Measurements from ENCODE around the gene RCN1. TPM values are rescaled to one million over a fixed set of nuclear protein-coding genes. Genes with fewer than 3 reads are reported as not detected.
A peak's percentile ranks its signal among the peaks of the same experiment; 100 is the strongest.

Gene RCN1
- total RNA-seq (10 to 100 TPM; 35.9 to 52.0 TPM), polyA plus RNA-seq (10 to 100 TPM; 40.8 to 58.1 TPM)

DNA sequence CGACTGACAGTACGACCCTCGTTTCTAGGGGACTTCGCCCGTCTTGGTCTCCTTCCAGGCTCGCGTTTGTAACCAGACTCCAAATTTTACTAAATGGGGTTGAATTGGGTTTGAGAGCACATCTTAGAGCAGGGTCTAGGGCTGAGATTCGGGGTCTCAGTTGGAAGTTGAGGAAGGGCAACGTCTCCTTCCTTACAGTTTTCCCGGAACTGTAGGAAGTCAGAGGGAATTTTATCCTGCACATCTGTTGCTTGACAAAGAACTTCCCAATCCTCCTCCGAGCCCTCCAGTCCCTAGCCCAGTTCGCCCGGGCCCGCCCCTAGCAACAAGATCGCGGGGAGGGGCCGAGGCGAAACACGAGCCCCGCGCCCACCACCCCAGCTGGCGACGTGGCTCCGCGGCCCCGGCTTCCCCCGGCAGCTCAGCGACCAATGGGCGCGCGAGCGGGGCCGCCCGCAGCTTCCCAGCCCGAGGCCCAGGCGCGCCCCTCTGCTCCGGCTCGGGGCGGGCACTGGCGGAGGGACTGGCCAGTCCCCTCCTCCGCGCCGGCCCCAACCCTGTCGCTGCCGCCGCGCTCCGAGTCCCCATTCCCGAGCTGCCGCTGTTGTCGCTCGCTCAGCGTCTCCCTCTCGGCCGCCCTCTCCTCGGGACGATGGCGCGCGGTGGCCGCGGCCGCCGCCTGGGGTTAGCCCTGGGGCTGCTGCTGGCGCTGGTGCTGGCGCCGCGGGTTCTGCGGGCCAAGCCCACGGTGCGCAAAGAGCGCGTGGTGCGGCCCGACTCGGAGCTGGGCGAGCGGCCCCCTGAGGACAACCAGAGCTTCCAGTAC is at the start of gene RCN1:
Gene RCN1, plus strand, starts transcription at position 530 of the 826 bp plus-strand sequence. Its CDS starts 123 bp downstream, at position 653.
- Histone ChIP-seq H3K4me1 (ENCODE audit: control insufficient read depth in 4 of 4, insufficient read depth in 4 of 4, low read length in 3 of 4) (peaks cover 2 to 19% (median 16%) of the 10 kb centered on the region in 4 donors), H3K36me3 (ENCODE audit: control insufficient read depth in 4 of 4, insufficient read depth in 3 of 4, low read depth in 1 of 4, low read length in 3 of 4) (no peaks in the 10 kb centered on the region), H3K27me3 (ENCODE audit: control insufficient read depth in 4 of 4, insufficient read depth in 4 of 4, low read length in 3 of 4) (no peaks in the 10 kb centered on the region), H3K9me3 (ENCODE audit: control insufficient read depth in 4 of 4, low read length in 3 of 4) (no peaks in the 10 kb centered on the region), H3K9ac (ENCODE audit: low read depth in 1 of 2, low read length in 2 of 2) (peak within 1 kb of the TSS; percentile 24 to 64), H3K4me3 (ENCODE audit: low read depth in 1 of 3, low read length in 3 of 3) (peak within 1 kb of the TSS; percentile 57 to 86 (median 80)), H3K27ac (ENCODE audit: low read depth in 1 of 2, low read length in 2 of 2) (peak within 1 kb of the TSS; percentile 84 to 94)
- TF ChIP-seq, protein P1, sequence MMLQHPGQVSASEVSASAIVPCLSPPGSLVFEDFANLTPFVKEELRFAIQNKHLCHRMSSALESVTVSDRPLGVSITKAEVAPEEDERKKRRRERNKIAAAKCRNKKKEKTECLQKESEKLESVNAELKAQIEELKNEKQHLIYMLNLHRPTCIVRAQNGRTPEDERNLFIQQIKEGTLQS (IDR thresholded peaks at IDR 0.05) = no peak
- DNase-seq (ENCODE audit: low spot score) = peak; percentile 42
- 4% methylated on average over 72 of the region's 79 CpGs for WGBS

DNA sequence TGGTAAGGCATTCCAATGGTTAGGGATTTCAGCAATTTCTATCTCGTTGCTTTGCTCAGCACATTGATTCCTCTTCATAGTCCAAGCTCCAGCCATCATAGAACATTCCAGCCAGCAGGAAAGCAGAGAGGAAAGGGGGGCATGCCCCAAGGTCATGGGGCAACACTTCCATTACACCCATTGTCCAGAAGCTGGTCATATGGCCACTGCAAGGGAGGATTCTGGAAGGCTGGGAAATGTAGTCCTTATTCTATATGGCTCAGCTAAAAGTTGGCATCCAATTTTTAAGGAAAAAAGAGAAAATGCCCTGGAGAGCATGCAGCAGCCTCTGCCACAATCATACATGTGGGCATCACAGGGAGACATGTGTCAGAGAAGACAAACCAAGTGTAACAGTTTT is 47.1 kb upstream of the RCN1 start:
- Histone ChIP-seq H3K4me1 (ENCODE audit: control insufficient read depth in 4 of 4, insufficient read depth in 4 of 4, low read length in 3 of 4) (no peaks in the 10 kb centered on the region), H3K27ac (ENCODE audit: low read depth in 1 of 2, low read length in 2 of 2) (no peak overlapping the region), H3K36me3 (ENCODE audit: control insufficient read depth in 4 of 4, insufficient read depth in 3 of 4, low read depth in 1 of 4, low read length in 3 of 4) (no peaks in the 10 kb centered on the region), H3K9me3 (ENCODE audit: control insufficient read depth in 4 of 4, low read length in 3 of 4) (no peaks in the 10 kb centered on the region), H3K9ac (ENCODE audit: low read depth in 1 of 2, low read length in 2 of 2) (no peak overlapping the region), H3K27me3 (ENCODE audit: control insufficient read depth in 4 of 4, insufficient read depth in 4 of 4, low read length in 3 of 4) (peaks cover 0 to 4% (median 2%) of the 10 kb centered on the region in 4 donors), H3K4me3 (ENCODE audit: low read depth in 1 of 3, low read length in 3 of 3) (no peak overlapping the region)
- no peak for DNase-seq (ENCODE audit: low spot score)
- TF ChIP-seq YY1 (IDR thresholded peaks at IDR 0.05) = no peak
- WGBS = 52% methylated on average over 1 of the region's 1 CpG

DNA sequence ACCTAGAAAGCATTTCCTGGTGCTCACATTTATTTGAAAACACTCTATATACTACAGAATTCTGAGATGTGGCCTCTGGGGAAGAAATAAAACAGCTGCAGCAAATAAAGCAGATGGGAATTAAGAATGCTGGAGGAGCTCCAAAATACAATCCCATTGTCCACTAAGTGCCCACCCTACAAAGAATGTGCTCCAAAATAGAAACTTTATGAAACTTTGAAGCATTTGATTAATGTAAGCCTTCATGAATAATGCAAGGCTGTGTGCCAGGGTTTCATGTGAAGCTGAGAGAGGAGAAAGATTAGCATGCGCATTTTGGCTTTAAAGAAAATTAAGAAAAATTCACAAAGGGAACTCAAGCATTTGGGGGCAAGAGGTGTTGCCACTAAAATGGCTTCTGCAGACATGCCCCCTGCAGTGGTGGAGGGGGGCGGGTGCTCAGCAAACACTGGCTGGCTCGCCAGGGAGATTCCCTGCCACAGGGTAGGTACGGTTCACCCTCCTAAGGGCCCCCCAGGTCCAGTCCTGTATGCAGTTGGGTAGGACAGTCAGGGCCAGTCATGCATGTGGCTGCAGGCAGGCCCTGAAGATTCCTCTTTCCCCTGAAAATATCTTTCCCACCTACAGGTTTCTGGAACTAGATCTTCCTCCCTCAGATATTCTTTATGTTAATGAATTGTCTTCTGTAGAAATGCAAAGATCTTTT is 46.6 kb upstream of the RCN1 start:
- H3K27ac ChIP-seq (ENCODE audit: low read depth in 1 of 2, low read length in 2 of 2) = no peak overlapping the region
- no peaks in the 10 kb centered on the region for H3K4me1 ChIP-seq (ENCODE audit: control insufficient read depth in 4 of 4, insufficient read depth in 4 of 4, low read length in 3 of 4)
- no peak for DNase-seq (ENCODE audit: low spot score)
- no peak overlapping the region for H3K9ac ChIP-seq (ENCODE audit: low read depth in 1 of 2, low read length in 2 of 2)
- H3K36me3 ChIP-seq (ENCODE audit: control insufficient read depth in 4 of 4, insufficient read depth in 3 of 4, low read depth in 1 of 4, low read length in 3 of 4) = no peaks in the 10 kb centered on the region
- peaks cover 0 to 4% (median 2%) of the 10 kb centered on the region in 4 donors for H3K27me3 ChIP-seq (ENCODE audit: control insufficient read depth in 4 of 4, insufficient read depth in 4 of 4, low read length in 3 of 4)
- no peak overlapping the region for H3K4me3 ChIP-seq (ENCODE audit: low read depth in 1 of 3, low read length in 3 of 3)
- H3K9me3 ChIP-seq (ENCODE audit: control insufficient read depth in 4 of 4, low read length in 3 of 4) = no peaks in the 10 kb centered on the region
- WGBS = 72% methylated on average over 4 of the region's 4 CpGs
- TF ChIP-seq, protein P1 (IDR thresholded peaks at IDR 0.05) = no peak
- TF ChIP-seq RAD21 (IDR thresholded peaks at IDR 0.05) (no peak), GABPA (IDR thresholded peaks at IDR 0.05 in 1 of 2, conservative IDR thresholded peaks at IDR 0.05 in 1 of 2) (no peak), HNF4A (conservative IDR thresholded peaks at IDR 0.05) (no peak), EGR1 (IDR thresholded peaks at IDR 0.05; ENCODE audit: low read depth in 2 of 2) (no peak)
- TF ChIP-seq, protein P2, sequence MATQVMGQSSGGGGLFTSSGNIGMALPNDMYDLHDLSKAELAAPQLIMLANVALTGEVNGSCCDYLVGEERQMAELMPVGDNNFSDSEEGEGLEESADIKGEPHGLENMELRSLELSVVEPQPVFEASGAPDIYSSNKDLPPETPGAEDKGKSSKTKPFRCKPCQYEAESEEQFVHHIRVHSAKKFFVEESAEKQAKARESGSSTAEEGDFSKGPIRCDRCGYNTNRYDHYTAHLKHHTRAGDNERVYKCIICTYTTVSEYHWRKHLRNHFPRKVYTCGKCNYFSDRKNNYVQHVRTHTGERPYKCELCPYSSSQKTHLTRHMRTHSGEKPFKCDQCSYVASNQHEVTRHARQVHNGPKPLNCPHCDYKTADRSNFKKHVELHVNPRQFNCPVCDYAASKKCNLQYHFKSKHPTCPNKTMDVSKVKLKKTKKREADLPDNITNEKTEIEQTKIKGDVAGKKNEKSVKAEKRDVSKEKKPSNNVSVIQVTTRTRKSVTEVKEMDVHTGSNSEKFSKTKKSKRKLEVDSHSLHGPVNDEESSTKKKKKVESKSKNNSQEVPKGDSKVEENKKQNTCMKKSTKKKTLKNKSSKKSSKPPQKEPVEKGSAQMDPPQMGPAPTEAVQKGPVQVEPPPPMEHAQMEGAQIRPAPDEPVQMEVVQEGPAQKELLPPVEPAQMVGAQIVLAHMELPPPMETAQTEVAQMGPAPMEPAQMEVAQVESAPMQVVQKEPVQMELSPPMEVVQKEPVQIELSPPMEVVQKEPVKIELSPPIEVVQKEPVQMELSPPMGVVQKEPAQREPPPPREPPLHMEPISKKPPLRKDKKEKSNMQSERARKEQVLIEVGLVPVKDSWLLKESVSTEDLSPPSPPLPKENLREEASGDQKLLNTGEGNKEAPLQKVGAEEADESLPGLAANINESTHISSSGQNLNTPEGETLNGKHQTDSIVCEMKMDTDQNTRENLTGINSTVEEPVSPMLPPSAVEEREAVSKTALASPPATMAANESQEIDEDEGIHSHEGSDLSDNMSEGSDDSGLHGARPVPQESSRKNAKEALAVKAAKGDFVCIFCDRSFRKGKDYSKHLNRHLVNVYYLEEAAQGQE (IDR thresholded peaks at IDR 0.05) = no peak
